NCI-H526 (cell line): ENCODE data around the gene ANTXR1.
"Not testable (repeated sequence)": the region's sequence is repeated elsewhere in the genome, so short reads cannot be mapped to it uniquely, and the experiment has no call there.

ENCODE experiments used
- DNase-seq, 2 experiments: peaks; one replicate each; lab custom pipeline; 2025; lab: John Stamatoyannopoulos, UW

ANTXR1 gene

GRCh38 chr2:69211048-69211447, 198.1 kb downstream of the ANTXR1 start:
- DNase-seq = no peak

- no peak for DNase-seq
These were observed 198.7 kb downstream of the ANTXR1 start for GRCh38 chr2:69211686-69212085.

GRCh38 chr2:69212238-69213028, 199.5 kb downstream of the ANTXR1 start:
- no peak for DNase-seq

GRCh38 chr2:69213201-69213600, 200.2 kb downstream of the ANTXR1 start:
- no peak for DNase-seq

- DNase-seq = no peak
These were observed 200.8 kb downstream of the ANTXR1 start for GRCh38 chr2:69213782-69214181.

- DNase-seq = no peak
These were observed 201.9 kb downstream of the ANTXR1 start for GRCh38 chr2:69214898-69215297.

GRCh38 chr2:69216535-69217332, 203.8 kb downstream of the ANTXR1 start:
- no peak for DNase-seq

- peak; percentile 4 to 12 for DNase-seq
These were observed 204.5 kb downstream of the ANTXR1 start for GRCh38 chr2:69217333-69218080.

- DNase-seq = no peak
These were observed 208.5 kb downstream of the ANTXR1 start for GRCh38 chr2:69221512-69221911.

GRCh38 chr2:69221960-69222751, 209.2 kb downstream of the ANTXR1 start:
- DNase-seq = no peak

GRCh38 chr2:69222953-69223658, 210.1 kb downstream of the ANTXR1 start:
- no peak for DNase-seq

- DNase-seq = no peak
These were observed 211.0 kb downstream of the ANTXR1 start for GRCh38 chr2:69223759-69224511.

- DNase-seq = no peak
These were observed 211.5 kb downstream of the ANTXR1 start for GRCh38 chr2:69224512-69224837.

- DNase-seq = no peak
These were observed 213.0 kb downstream of the ANTXR1 start for GRCh38 chr2:69225933-69226332.

GRCh38 chr2:69226903-69227302, 213.9 kb downstream of the ANTXR1 start:
- DNase-seq = no peak

- no peak for DNase-seq
These were observed 214.7 kb downstream of the ANTXR1 start for GRCh38 chr2:69227716-69228115.

- not testable (repeated sequence) for DNase-seq
These were observed 218.0 kb downstream of the ANTXR1 start for GRCh38 chr2:69230946-69231345.

GRCh38 chr2:69231612-69232277, 218.8 kb downstream of the ANTXR1 start:
- DNase-seq = no peak

GRCh38 chr2:69235835-69236234, 222.9 kb downstream of the ANTXR1 start:
- DNase-seq = not testable (repeated sequence)
